Activated T-cell treated with anti-CD3 and anti-CD28 coated beads for 24 hours (primary cell): ENCODE data around the gene PEPD.

Source experiments
- DNase-seq: peaks from one replicate; pipeline ENCODE4 v3.0.0-alpha.2; 2020; ENCODE audit warnings: low read depth

Gene PEPD

DNA sequence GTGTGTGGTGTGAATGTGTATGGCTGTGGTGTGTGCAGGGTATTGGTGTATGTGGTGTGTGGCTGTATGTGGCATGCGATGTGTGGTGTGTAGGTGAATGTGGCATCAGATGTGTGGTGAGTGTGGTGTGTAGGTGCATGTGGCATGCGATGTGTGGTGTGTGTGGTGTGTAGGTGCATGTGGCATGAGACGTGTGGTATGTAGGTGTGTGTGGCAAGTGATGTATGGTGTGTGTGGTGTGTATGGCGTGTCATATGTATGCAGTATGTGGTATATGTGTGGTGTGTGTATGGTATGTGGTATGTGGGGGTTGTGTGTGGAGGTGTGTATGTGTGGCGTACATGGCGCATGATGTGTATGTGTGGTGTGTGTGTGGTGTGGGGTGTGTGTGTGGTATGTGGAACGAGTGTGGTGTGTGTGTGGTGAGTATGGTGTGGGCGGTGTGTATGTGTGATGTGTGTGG, 63.4 kb downstream of the PEPD start:
- no peak for DNase-seq

DNA sequence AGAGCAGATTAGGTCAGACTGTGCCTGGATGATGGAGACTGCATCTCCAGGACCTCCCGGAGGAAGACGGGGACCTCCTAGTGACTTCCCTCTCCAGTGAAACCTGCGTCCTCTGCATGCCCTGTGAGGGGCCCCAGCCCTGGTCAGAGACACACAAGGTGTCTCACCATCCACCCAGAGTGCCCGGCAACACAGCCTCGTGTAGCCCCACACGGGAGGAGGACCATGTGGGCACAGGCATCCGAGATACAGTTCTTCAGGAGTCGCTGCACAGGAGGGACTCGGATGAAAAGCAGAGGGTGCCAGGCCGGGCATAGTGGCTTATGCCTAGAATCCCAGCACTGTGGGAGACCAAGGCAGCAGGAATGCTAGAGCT, 64.8 kb downstream of the PEPD start:
- DNase-seq: no peak

DNA sequence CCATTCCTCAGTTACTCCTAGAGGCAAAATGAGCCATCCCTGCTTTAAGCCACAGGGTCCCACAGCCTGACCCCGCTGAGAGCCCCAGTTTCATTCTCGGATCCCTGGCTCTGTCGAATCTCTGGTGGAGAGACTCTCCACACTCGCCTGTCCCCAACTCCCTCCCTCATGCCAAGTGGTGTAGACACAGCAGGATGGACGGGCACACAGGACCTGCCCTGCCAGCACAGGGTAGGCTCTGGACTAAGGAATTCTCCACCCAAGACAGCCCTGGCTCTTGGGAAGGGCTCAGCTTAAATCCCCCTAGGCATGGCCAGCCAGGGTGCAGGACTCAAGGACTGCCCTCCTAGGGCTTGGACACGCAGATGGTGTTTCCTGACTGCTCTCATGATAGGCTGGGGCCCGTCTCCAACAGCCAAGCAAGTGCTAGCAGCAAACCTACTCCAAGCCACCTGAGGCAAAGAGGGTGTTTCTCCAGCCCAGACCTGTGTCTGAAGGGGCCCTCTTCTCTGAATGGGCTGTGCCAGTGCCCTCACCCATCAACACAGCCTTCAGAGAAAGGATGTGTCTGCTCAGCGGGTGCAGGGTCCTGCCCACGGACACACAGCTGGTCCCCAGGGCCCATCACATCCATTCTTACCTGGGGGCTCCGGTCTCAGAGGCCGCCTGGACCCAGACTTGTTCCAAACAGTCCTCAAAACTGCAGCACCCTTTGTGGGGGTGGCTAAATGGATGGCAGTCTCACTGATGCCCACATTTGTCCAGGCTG, 65.3 kb downstream of the PEPD start:
- no peak for DNase-seq

DNA sequence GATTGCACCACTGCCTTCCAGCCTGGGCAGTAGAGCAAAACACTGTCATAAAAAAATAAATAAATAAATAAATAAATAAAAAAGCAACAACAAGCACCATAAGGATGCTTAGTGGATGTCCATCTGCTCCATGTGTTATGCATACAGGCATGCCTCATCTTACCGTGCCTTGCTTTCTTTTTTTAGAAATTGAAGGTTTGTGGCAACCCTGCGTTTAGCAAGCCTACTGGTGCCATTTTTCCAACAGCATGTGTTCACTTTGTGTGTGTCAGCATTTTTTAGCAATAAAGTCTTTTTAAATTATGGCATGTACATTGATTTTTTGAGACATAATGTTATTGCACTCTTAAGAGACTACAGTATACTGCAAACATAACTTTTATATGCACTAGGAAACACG, 68.3 kb downstream of the PEPD start:
- no peak for DNase-seq

DNA sequence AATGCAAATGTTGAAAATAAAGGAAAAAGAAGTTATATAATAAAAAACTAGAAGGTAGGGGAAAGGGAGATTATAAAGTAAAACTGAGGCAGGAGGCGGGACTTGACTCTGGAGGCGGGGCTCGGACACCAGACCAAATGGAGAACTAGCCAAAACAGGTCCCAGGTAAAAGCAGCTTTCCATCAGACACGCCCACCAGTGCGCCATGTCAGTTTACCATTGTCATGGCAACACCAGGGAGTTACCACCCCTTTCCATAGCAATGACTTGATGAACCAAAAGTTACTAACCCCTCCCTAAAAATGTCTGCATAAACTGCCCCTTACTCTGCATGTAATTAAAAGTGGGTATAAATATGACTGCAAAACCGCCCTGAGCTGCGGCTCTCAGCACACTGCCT, 70.9 kb downstream of the PEPD start:
- no peak for DNase-seq

DNA sequence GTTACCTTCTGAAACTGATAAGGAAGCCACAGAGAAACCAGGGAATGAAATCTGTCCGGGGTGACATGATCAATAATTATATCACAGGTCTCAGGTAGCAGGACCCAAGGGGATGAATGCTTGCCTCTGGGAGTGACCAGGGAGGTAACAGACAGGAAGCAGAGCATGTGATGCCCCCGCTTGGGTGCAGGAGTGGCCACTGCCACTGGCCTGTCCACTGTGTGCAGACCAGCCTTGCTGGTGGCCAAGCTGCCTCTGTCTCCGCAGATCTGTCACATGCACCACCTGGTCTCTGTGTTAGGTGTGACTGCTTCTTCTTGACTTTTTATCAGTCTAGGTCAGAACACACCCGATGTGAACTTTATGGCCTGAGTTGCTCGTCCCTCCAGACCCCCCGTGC, 71.8 kb downstream of the PEPD start:
- no peak for DNase-seq

DNA sequence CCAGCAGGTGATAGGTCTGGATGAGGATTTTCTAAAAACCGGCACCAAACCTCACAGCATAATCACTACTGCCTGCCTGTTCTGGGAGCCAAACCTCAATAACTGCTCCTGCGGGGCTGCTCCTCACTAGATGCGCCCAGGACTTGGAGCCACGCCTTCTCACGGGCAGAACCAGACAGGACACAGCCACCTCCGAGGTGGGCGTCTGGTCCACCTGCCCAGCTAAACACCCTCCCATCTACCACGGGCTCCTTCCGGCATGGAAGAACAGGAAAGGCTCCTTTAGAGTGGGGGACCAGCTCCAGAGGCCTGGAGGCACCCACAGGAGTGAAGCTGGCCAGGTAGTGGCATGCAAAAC, 73.5 kb downstream of the PEPD start:
- no peak for DNase-seq

DNA sequence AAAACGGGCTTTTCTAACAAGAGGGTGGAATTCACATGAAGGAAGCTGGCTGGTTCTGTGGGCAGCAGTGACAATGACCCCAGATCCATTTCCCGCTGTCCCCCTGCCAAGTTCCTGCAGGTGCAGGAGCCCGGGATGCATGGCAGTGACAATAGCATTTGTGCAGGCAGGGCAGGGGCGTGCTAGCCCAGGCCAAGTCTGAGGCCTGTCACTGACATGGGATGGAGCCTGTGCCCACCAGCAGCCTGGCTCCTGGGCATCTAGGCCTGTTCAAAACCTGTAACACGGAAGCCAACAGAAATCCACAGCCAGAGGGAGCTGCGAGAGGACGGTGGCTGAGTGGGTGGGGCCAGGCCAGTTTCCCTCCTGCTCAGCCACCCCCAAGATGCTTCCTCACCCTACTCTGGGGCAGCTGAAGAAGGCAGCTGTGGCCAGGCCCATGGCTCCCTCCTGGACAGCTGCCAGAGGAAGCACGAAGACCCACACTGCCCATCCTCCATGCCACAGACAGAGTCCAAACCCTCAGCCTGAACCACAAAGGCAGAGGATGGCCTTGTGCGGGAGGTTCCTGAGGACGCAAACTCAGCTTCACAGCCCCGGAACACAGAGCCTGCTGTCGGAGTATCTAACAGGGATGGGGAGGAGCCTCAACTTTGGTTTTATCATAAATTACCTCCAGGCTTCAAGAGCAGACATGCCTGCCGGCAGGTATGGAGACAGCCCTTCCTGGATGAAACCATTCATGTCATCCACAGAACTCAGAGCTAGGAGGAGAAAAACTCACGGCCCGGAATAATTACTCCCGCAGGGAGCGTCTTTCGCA, 74.0 kb downstream of the PEPD start:
- DNase-seq: no peak

DNA sequence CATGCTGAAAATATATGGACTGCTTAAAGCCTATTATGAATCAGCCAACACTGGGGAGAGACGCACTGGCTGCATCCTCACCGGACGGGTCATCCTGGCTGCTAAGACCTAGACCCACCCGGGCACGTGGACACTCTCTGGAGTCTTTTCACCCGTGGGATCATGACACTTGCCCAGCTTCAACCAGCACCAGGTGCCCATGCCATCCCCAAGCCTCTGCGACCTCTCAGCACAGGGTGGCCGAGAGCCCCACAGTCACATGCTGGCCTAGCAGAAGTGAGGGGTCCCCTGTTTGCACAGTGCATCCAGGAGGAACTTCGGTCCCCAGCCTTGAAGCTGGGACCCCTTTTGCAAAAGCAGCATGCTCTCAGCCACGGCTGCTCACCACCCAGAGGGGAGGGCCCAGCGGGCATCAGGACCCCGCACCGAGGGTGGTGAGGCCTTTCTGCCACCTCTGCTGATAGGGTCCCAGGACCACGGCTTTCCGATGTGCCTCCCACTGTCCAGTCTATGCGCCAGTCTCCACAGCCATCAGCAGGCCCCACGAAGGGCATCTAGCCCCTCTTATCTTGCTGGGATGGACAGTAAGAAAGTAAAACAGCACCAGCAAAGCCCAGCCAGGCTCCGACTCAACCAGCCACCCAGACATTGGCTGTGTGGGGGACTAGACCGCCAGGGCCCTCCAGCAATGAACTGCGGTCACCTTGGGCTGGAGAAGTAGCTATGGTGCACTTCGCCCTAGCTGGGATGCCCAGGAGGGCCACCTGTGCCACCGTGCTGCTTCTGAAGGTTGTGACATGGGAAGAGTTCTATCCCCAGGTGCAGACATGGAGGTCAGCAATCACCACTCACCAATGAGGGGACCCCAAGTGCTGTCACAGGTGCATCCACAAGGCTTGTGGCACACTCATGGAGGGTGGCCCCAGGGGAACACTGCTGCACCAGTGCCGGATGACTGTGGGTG, 75.0 kb downstream of the PEPD start:
- no peak for DNase-seq

DNA sequence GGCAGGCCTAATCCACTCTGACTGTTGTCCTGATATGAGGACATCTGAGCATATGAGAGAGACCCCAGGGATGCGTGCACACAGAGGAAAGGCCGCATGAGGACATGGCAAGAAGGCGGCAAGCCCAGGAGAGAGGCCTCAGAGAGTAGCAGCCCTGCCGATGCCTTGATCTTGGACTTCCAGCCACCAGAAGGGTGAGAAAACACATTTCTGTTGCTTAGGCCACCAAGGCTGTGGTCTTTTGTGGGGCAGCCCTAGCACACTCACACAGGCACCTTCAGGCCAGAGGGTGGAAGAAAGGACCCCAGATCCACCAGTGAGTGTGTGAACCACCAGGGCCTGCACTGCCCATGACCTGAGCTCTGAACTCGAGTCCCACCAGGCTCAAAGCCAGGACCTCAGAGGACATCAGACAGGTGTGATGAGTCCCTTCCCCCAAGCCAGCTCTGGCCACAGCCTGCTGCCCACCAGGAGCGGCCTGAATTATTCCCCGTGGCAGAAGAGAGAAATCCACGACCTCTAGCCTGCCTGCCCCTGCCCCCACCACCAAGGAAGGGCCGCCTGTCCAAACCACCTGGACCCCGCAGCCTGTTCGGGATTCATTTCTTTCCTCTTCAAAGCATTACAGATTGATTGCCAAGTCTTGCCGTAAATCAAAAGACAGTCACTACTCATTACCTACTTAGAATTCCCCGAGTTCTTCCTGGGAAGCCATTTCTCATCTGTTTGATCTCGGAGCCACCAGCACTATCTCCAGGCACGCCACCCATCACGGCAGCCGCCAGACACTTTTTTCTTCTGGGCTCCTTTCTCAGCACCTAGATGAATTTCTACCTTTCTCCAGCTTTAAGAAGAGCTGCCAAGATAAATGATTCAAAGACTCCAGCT, 75.9 kb downstream of the PEPD start:
- DNase-seq: no peak

DNA sequence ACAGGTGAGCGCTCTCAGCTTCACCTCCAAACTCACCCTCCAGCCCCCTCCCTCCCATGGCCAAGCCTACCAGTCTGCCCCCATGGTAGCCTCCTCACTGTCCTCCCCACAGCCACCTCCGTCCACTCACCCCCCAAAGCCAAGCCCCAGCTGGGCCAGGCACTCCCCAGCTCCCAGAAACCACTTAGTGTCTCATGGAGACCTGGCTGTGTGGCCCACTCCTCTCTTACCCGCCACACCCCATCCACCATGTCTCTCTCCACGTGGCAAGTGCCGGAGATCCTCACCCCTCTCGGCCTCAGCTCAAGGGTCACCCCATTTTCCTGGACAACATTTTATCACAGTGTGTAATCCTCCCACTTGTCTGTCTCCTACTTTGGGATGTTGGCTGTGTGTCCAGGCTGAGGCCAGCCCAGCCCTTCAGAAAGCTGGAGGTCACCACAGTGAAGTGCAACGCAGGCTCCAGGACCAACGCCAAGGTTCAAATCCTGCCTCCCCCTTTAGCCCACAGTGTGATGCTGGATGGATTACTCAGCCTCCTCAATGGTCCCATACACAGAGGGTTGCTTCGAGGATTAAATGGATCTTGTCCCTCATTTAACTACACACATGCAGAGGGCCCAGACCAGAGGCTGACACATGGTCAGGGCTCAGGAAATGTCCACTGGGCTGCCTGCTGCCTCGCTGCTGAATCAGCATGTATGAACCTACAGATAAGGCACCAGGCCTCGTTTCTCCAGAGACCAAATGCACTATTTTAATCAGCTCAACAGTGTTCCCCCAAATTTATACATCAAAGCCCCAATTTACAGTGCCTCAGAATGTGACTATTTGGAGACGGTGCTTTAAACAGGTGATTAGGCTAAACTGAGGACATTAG, 76.8 kb downstream of the PEPD start:
- no peak for DNase-seq

DNA sequence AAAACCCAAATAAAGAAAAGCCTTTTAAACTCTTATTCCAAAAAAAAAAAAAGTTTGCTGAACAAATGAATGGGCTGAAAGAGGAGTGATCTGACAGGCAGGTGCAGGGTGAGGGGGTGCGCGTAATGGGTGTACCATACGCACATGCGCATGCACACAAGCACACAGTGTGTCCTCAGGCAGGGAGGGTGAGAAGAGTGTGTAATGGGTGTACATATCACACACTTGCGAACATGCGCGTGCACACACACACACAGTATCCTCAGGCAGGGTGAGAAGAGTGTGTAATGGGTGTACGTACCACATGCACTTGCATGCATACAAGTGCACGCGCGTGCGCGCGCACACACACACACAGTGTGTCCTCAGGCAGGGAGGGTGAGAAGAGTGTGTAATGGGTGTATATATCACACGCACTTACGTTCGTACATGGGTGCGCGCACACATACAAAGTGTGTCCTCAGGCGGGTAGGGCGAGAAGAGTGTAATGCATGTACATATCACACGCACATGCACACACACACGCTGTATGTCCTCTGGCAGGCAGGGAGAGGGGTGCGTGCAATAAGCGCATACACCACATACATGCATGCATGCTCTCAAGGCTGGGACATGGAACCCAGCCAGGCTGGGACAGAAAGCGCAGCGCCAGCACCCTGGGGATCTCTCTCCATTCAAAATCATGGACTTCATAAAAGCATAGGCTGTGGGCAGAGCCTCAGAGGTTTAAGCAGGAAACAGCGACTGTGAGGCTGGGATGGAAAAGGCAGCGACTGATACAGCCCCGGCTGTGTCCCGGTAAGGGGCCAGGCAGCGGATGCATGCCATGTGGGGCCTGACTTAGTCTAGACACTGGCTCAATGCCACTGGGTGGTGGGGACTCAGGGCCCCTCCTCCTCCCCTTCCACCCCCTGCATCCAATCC, 77.7 kb downstream of the PEPD start:
- no peak for DNase-seq

DNA sequence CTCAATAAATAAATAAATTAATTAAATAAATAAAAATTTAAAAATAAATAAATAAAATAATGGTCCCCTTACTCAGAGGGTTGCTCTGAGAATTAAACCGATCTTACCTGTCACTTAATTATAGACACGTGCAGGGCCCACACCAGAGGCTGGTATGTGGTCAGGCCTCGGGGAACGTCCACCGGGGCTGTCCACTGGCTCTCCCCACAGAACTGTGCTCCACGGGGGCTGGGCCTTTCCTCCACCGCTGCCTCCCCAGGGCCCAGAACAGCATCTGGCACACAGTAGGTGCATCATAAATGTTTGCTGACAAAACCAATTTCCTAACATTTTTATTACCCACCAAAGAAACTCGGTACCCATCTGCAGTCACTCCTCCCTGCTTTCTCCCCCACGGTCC, 78.9 kb downstream of the PEPD start:
- no peak for DNase-seq

DNA sequence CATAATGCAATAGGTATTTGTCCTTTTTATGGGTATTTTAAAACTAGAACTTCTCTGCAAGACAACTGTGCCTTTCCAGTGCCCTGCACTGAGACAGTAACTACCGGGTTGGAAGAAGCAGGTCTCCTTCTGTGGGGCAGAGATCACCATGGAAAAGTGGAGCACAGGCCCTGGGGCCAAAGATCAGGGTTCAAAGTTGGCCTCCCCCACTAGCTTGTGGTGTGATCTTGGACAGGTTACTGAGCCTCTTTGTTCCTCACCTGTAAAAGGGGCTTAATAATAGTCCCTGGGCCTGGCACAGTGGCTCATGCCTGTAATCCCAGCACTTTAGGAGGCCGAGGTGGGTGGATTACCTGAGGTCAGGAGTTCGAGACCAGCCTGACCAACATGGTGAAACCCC, 79.8 kb downstream of the PEPD start:
- DNase-seq: no peak

DNA sequence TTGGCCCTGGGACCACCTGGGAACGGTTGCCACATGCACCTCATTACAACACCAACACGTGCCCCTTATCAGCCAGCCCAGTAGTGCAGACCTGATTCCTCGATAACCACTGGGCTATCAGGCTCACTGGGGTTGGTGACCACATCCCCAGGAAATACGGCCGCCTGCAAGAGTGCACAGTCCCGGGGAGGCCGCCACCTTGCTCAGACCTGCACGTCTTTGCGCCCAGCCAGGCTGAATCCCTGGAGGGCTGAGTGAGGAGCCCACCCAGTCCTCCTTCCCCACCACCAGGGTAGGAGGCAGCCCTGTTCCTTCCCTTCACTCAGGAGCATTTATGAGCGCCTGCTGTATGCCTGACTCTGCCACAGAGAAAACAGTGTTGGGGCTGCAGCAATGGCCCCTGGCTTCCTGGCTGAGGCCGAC, 80.3 kb downstream of the PEPD start:
- no peak for DNase-seq

DNA sequence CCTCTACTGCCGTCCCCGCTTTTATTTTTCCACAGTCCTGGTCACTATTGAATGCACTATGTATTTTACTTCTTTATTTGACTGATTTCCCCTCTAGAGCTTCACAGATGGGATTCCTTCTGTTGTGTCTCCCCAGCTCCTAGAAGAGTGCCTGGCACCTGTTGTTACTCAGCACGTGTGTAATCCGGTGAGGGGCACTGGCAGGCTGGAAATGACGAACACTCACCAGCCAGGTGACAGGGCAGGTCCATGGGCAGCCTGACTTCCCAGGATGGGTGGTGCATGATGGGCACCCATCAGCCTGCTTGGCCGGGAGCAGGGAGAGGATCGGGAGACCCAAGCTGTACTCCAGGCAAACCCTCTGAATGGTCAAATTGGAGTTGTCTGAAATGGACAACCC, 80.9 kb downstream of the PEPD start:
- DNase-seq: no peak

DNA sequence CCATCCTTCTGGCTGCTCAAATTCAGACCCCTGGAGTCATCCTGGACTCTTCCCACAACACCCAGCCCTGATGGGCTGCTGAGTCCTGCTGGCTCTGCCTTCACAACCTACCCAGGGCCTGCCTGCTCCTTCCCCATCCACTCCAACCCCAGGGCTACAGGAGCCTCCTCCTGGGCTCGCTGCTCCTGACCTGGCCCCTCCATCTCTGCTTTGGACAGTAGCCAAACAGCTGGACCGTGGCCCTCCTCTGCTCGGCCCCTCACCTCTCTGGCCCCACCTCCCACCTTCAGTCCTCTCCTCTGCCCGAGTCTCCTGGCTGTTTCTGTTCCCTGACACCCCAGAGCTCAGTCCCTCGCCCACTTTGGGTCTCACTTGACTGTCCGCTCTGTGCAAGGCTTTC, 81.3 kb downstream of the PEPD start:
- DNase-seq: no peak

DNA sequence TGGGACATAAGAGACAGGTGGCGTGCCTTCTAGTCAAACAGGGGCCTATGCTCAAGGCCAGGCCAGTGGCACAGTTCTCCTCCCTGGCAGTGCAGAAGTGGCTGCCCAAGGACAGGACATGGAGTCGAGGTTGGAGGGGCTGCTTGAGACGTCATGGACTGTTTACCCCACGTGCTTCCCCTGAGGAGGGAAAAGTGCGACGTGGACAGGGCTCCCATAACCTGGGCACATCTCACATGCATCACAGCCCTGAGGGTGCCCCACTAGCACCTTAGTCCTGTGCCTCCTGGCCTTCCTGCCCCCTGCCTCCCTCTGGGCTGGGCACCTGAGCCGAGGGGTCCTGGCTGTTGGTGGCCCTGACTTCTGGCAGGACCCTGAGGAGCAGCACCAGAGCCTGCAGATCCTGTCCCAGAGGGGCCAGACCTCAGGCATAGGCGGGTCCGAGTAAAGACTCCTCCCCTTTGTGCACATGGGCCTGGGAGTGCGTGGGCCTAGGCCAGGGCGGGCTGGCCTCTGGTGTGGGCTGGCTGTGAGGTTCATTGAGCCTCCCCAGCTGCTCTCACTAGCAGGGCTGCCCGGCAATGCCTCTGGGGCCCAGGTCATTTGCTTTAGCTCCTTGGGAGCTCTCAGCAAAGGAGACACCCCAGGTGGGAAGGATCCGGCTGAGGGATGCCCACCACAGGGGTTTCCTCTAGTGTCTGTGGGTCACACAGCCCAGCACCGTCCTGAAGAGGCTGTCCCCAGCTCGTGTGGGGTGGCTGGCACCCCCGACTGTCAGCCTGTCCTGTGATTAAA, 82.4 kb downstream of the PEPD start:
- no peak for DNase-seq
